Activated CD4-positive, alpha-beta T cell treated with anti-CD3 and anti-CD28 coated beads for 36 hours (primary cell): Measurements from ENCODE around the gene WDR20. TPM values are rescaled to one million over a fixed set of nuclear protein-coding genes. Genes with fewer than 3 reads are reported as not detected.
"Not testable (repeated sequence)": the region's sequence is repeated elsewhere in the genome, so short reads cannot be mapped to it uniquely, and the experiment has no call there.

ENCODE experiments used
- ATAC-seq: fragments of 200-7000 bp; cut with Tn5 transposase; one replicate; pipeline ENCODE4 v1.10.0; 2021; ENCODE audit warnings: mild to moderate bottlenecking, moderate library complexity
- CTCF ChIA-PET: fragments of 350-600 bp; sonication (Branson Sonifier 250); formaldehyde crosslinking; loops from one replicate; lab custom pipeline; 2021; ENCODE audit warnings: antibody characterized with exemption; lab: Charles Lee
- POLR2A ChIA-PET: fragments of 350-600 bp; sonication (Branson Sonifier 250); formaldehyde crosslinking; loops from one replicate; lab custom pipeline; 2021; ENCODE audit warnings: antibody characterized with exemption, inconsistent platforms; lab: Charles Lee
- DNase-seq: peaks from one replicate; pipeline ENCODE4 v3.0.0-alpha.2; 2020
- H3K27ac Mint-ChIP-seq: one replicate; pipeline ENCODE4 v1.8.0; 2021; ENCODE audit warnings: mixed read lengths
- H3K27me3 Mint-ChIP-seq: one replicate; pipeline ENCODE4 v1.8.0; 2021; ENCODE audit warnings: mixed read lengths
- H3K36me3 Mint-ChIP-seq: one replicate; pipeline ENCODE4 v1.8.0; 2021; ENCODE audit warnings: low read depth, mixed read lengths
- H3K4me1 Mint-ChIP-seq: one replicate; pipeline ENCODE4 v1.8.0; 2021; ENCODE audit warnings: mixed read lengths
- H3K4me3 Mint-ChIP-seq: one replicate; pipeline ENCODE4 v1.8.0; 2021; ENCODE audit warnings: mild to moderate bottlenecking, moderate library complexity, mixed read lengths
- H3K9me3 Mint-ChIP-seq: one replicate; pipeline ENCODE4 v1.8.0; 2021; ENCODE audit warnings: low read depth, mixed read lengths
- intact Hi-C, 2 experiments: fragments of 100-400 bp; cut with DNase I in 1 of 2; cut with micrococcal nuclease in 1 of 2; formaldehyde crosslinking; loops; one replicate each; pipeline versions ENCODE4 v1.14.2 to v1.15.1; 2022 to 2024; cut with DNase I, micrococcal nuclease
- total RNA-seq, 2 experiments: library from RNA; stranded (reverse); gene quantifications; one replicate each; pipeline ENCODE4 v1.2.3, GENCODE V29; 2021

The WDR20 gene
- total RNA-seq, 2 experiments from 2014 or later, result 18.2 to 24.8 TPM

GRCh38 chr14:102105369-102105768, 34.3 kb upstream of the WDR20 start:
- ChIA-PET POLR2A (interaction anchor here (0.5 kb wide), 1 partner anchor 22 kb away, joined by 3 read pairs; no protein-coding TSS in a partner anchor), CTCF (interaction anchor here (0.7 to 1.5 kb wide), 3 partner anchors 9 to 1706 kb away, joined by 3 to 4 read pairs (median 3); no protein-coding TSS in a partner anchor)
- no peak overlapping the region for H3K27ac Mint-ChIP-seq
- ATAC-seq (no peak), DNase-seq (no peak)
- H3K9me3 Mint-ChIP-seq, result peaks cover 4% of the 10 kb centered on the region
- intact Hi-C loops, result no loop called here
- no peaks in the 10 kb centered on the region for H3K4me1 Mint-ChIP-seq
- H3K27me3 Mint-ChIP-seq, result no peaks in the 10 kb centered on the region
- peaks cover 5% of the 10 kb centered on the region for H3K36me3 Mint-ChIP-seq
- no peak overlapping the region for H3K4me3 Mint-ChIP-seq

- H3K9me3 Mint-ChIP-seq, H3K4me1 Mint-ChIP-seq, ATAC-seq, H3K27me3 Mint-ChIP-seq, POLR2A ChIA-PET, intact Hi-C loops, H3K4me3 Mint-ChIP-seq, H3K27ac Mint-ChIP-seq, DNase-seq, H3K36me3 Mint-ChIP-seq: not testable (repeated sequence)
- CTCF ChIA-PET, result interaction anchor here (1.2 to 2.6 kb wide), 2 partner anchors 16 to 19 kb away, joined by 4 to 7 read pairs; no protein-coding TSS in a partner anchor
These were observed 30.4 kb upstream of the WDR20 start for GRCh38 chr14:102109332-102109731.

GRCh38 chr14:102111101-102111500, 28.6 kb upstream of the WDR20 start:
- Mint-ChIP-seq H3K4me3 (no peak overlapping the region), H3K9me3 (peaks cover 4% of the 10 kb centered on the region), H3K36me3 (peaks cover 5% of the 10 kb centered on the region), H3K4me1 (no peaks in the 10 kb centered on the region), H3K27ac (no peak overlapping the region), H3K27me3 (no peaks in the 10 kb centered on the region)
- ChIA-PET CTCF (interaction anchor here (0.8 kb wide), 1 partner anchor 75 kb away, joined by 3 read pairs; no protein-coding TSS in a partner anchor), POLR2A (no interaction called here)
- ATAC-seq (no peak), DNase-seq (no peak)
- intact Hi-C loops, result no loop called here

GRCh38 chr14:102116361-102117180, 23.1 kb upstream of the WDR20 start:
- Mint-ChIP-seq H3K36me3 (no peaks in the 10 kb centered on the region), H3K4me3 (no peak overlapping the region), H3K4me1 (no peaks in the 10 kb centered on the region), H3K27me3 (no peaks in the 10 kb centered on the region), H3K27ac (no peak overlapping the region), H3K9me3 (peaks cover 2% of the 10 kb centered on the region)
- intact Hi-C loops, result no loop called here
- ChIA-PET POLR2A (no interaction called here), CTCF (no interaction called here)
- no peak for DNase-seq
- ATAC-seq, result no peak

- Mint-ChIP-seq H3K36me3 (no peaks in the 10 kb centered on the region), H3K27me3 (no peaks in the 10 kb centered on the region), H3K4me1 (no peaks in the 10 kb centered on the region), H3K27ac (no peak overlapping the region), H3K9me3 (peaks cover 2% of the 10 kb centered on the region), H3K4me3 (no peak overlapping the region)
- POLR2A ChIA-PET, result no interaction called here
- CTCF ChIA-PET, result interaction anchor here (0.6 kb wide), 2 partner anchors 27 to 315 kb away, joined by 3 to 4 read pairs; no protein-coding TSS in a partner anchor
- no peak for DNase-seq
- no peak for ATAC-seq
- intact Hi-C loops, result no loop called here
These were observed 21.8 kb upstream of the WDR20 start for GRCh38 chr14:102117852-102118251.

GRCh38 chr14:102120888-102121287, 18.8 kb upstream of the WDR20 start:
- H3K27ac Mint-ChIP-seq, result no peak overlapping the region
- H3K9me3 Mint-ChIP-seq, result peaks cover 2% of the 10 kb centered on the region
- intact Hi-C loops, result no loop called here
- CTCF ChIA-PET, result interaction anchor here (0.8 kb wide), 1 partner anchor 187 kb away, joined by 3 read pairs; no protein-coding TSS in a partner anchor
- DNase-seq, result no peak
- no peaks in the 10 kb centered on the region for H3K27me3 Mint-ChIP-seq
- POLR2A ChIA-PET, result no interaction called here
- H3K4me1 Mint-ChIP-seq, result no peaks in the 10 kb centered on the region
- H3K4me3 Mint-ChIP-seq, result no peak overlapping the region
- no peaks in the 10 kb centered on the region for H3K36me3 Mint-ChIP-seq
- no peak for ATAC-seq

- CTCF ChIA-PET, result no interaction called here
- intact Hi-C loops, result no loop called here
- POLR2A ChIA-PET, result no interaction called here
- DNase-seq (no peak), ATAC-seq (no peak)
- Mint-ChIP-seq H3K27ac (no peak overlapping the region), H3K4me3 (no peak overlapping the region), H3K27me3 (no peaks in the 10 kb centered on the region), H3K4me1 (no peaks in the 10 kb centered on the region), H3K36me3 (no peaks in the 10 kb centered on the region), H3K9me3 (peaks cover 2% of the 10 kb centered on the region)
These were observed 18.1 kb upstream of the WDR20 start for GRCh38 chr14:102121567-102121966.

- no peaks in the 10 kb centered on the region for H3K9me3 Mint-ChIP-seq
- H3K4me3 Mint-ChIP-seq, result no peak overlapping the region
- intact Hi-C loops, result no loop called here
- H3K27me3 Mint-ChIP-seq, result no peaks in the 10 kb centered on the region
- ATAC-seq (no peak), DNase-seq (no peak)
- peaks cover 2% of the 10 kb centered on the region for H3K36me3 Mint-ChIP-seq
- no peak overlapping the region for H3K27ac Mint-ChIP-seq
- H3K4me1 Mint-ChIP-seq, result no peaks in the 10 kb centered on the region
- CTCF ChIA-PET, result no interaction called here
- POLR2A ChIA-PET, result no interaction called here
These were observed 15.3 kb upstream of the WDR20 start for GRCh38 chr14:102124419-102124818.

GRCh38 chr14:102125546-102125945, 14.2 kb upstream of the WDR20 start:
- Mint-ChIP-seq H3K4me3 (no peak overlapping the region), H3K27ac (no peak overlapping the region), H3K9me3 (no peaks in the 10 kb centered on the region), H3K27me3 (no peaks in the 10 kb centered on the region), H3K36me3 (peaks cover 2% of the 10 kb centered on the region), H3K4me1 (no peaks in the 10 kb centered on the region)
- ATAC-seq, result no peak
- intact Hi-C loops, result no loop called here
- POLR2A ChIA-PET, result interaction anchor here (0.6 kb wide), 1 partner anchor 74 kb away, joined by 6 read pairs; no protein-coding TSS in a partner anchor
- no peak for DNase-seq
- CTCF ChIA-PET, result interaction anchor here (1.3 kb wide), 1 partner anchor 17 kb away, joined by 4 read pairs; no protein-coding TSS in a partner anchor

GRCh38 chr14:102126807-102127455, 12.8 kb upstream of the WDR20 start:
- ChIA-PET CTCF (interaction anchor here (1.1 to 1.4 kb wide), 2 partner anchors 30 to 88 kb away, joined by 3 to 4 read pairs; no protein-coding TSS in a partner anchor), POLR2A (interaction anchor here (0.6 to 0.7 kb wide), 2 partner anchors 22 to 51 kb away, joined by 3 read pairs; no protein-coding TSS in a partner anchor)
- Mint-ChIP-seq H3K4me1 (no peaks in the 10 kb centered on the region), H3K27me3 (no peaks in the 10 kb centered on the region), H3K36me3 (peaks cover 2% of the 10 kb centered on the region), H3K27ac (no peak overlapping the region), H3K4me3 (no peak overlapping the region), H3K9me3 (no peaks in the 10 kb centered on the region)
- intact Hi-C loops, result no loop called here
- DNase-seq (no peak), ATAC-seq (no peak)

GRCh38 chr14:102131741-102132140, 8.0 kb upstream of the WDR20 start:
- no peak for DNase-seq
- Mint-ChIP-seq H3K36me3 (peaks cover 10% of the 10 kb centered on the region), H3K4me3 (no peak overlapping the region), H3K9me3 (no peaks in the 10 kb centered on the region), H3K27me3 (no peaks in the 10 kb centered on the region), H3K4me1 (no peaks in the 10 kb centered on the region), H3K27ac (no peak overlapping the region)
- ChIA-PET CTCF (no interaction called here), POLR2A (no interaction called here)
- no peak for ATAC-seq
- intact Hi-C loops, result no loop called here
